Neuronal stem cell (in vitro differentiated cells): Measurements from ENCODE around the gene TMEM220.
"Not testable (repeated sequence)": the region's sequence is repeated elsewhere in the genome, so short reads cannot be mapped to it uniquely, and the experiment has no call there.

Experiments used
- DNase-seq: peaks from one replicate; pipeline ENCODE4 v3.0.0-alpha.2; 2013; ENCODE audit warnings: low spot score
- H2AFZ ChIP-seq: one replicate; pipeline ENCODE4 v1.6.1; 2013; ENCODE audit warnings: mild to moderate bottlenecking, low read length, inconsistent platforms
- H2AK5ac ChIP-seq: 2 replicates; pipeline ENCODE4 v1.6.1; 2013; ENCODE audit warnings: low read depth, mild to moderate bottlenecking, inconsistent platforms, low read length, moderate library complexity, mixed read lengths
- H2BK120ac ChIP-seq: 2 replicates; pipeline ENCODE4 v1.6.1; 2013; ENCODE audit warnings: low read depth, mild to moderate bottlenecking, inconsistent platforms, low read length, moderate library complexity, mixed read lengths
- H2BK12ac ChIP-seq: one replicate; pipeline ENCODE4 v1.6.1; 2013; ENCODE audit warnings: low read length, inconsistent platforms
- H2BK15ac ChIP-seq: 2 replicates; pipeline ENCODE4 v1.6.1; 2013; ENCODE audit warnings: mild to moderate bottlenecking, low read length, inconsistent platforms, mixed read lengths
- H2BK5ac ChIP-seq: one replicate; pipeline ENCODE4 v1.6.1; 2013; ENCODE audit warnings: inconsistent platforms, mild to moderate bottlenecking, low read length, moderate library complexity
- H3K14ac ChIP-seq: one replicate; pipeline ENCODE4 v1.6.1; 2013; ENCODE audit warnings: low read length, inconsistent platforms
- H3K18ac ChIP-seq: 2 replicates; pipeline ENCODE4 v1.6.1; 2013; ENCODE audit warnings: low read length, inconsistent platforms
- H3K23ac ChIP-seq: 2 replicates; pipeline ENCODE4 v1.6.1; 2013; ENCODE audit warnings: low read depth, mild to moderate bottlenecking, mixed read lengths, low read length, inconsistent platforms; ENCODE audit not compliant: poor library complexity
- H3K27ac ChIP-seq: replicated peaks from 3 replicates; pipeline ENCODE4 v1.5.1; 2013; ENCODE audit warnings: low read length, inconsistent platforms
- H3K27me3 ChIP-seq, 3 experiments: 2 replicates each; pipeline ENCODE4 v1.6.1; 2013; ENCODE audit warnings: low read length in 3 of 3, mild to moderate bottlenecking in 2 of 3, inconsistent platforms in 1 of 3, low read depth in 1 of 3, mixed read lengths in 1 of 3, moderate library complexity in 1 of 3; ENCODE audit not compliant: control insufficient read depth in 3 of 3, insufficient read depth in 3 of 3
- H3K36me3 ChIP-seq, 2 donors: replicated peaks in 1 of 2; 2 replicates each; pipeline ENCODE4 v1.6.1; 2013; ENCODE audit warnings: low read length in 2 of 2; ENCODE audit not compliant: control insufficient read depth in 2 of 2, insufficient read depth in 2 of 2
- H3K4ac ChIP-seq: 2 replicates; pipeline ENCODE4 v1.6.1; 2013; ENCODE audit warnings: inconsistent platforms, mild to moderate bottlenecking, low read length, moderate library complexity
- H3K4me1 ChIP-seq, 2 donors: 1 replicate in 1 of 2; 2 replicates in 1 of 2; pipeline ENCODE4 v1.6.1; 2013; ENCODE audit warnings: low read length in 2 of 2, low read depth in 1 of 2; ENCODE audit not compliant: control insufficient read depth in 2 of 2, insufficient read depth in 1 of 2
- H3K4me2 ChIP-seq: one replicate; pipeline ENCODE4 v1.6.1; 2013; ENCODE audit warnings: mild to moderate bottlenecking, low read length, inconsistent platforms; ENCODE audit not compliant: insufficient read depth, poor library complexity, severe bottlenecking
- H3K4me3 ChIP-seq, 2 donors: 2 replicates each; pipeline ENCODE4 v1.5.1; 2013; ENCODE audit warnings: low read length in 2 of 2, mild to moderate bottlenecking in 2 of 2, inconsistent platforms in 1 of 2, moderate library complexity in 1 of 2
- H3K79me1 ChIP-seq: one replicate; pipeline ENCODE4 v1.6.1; 2013; ENCODE audit warnings: low read depth, mild to moderate bottlenecking, inconsistent platforms, low read length, moderate library complexity
- H3K9ac ChIP-seq: one replicate; pipeline ENCODE4 v1.6.1; 2013; ENCODE audit warnings: mild to moderate bottlenecking, low read depth, low read length, inconsistent platforms; ENCODE audit not compliant: poor library complexity
- H3K9me3 ChIP-seq, 2 donors: replicated peaks in 1 of 2; 2 replicates each; pipeline versions ENCODE3 to v1.6.1; 2013; ENCODE audit warnings: low read length in 2 of 2, mild to moderate bottlenecking in 2 of 2, inconsistent platforms in 1 of 2, low read depth in 1 of 2, mixed read lengths in 1 of 2, moderate library complexity in 1 of 2; ENCODE audit not compliant: control insufficient read depth in 2 of 2, insufficient read depth in 1 of 2
- H4K8ac ChIP-seq: one replicate; pipeline ENCODE4 v1.6.1; 2013; ENCODE audit warnings: low read depth, mild to moderate bottlenecking, inconsistent platforms, low read length, moderate library complexity
- H4K91ac ChIP-seq: one replicate; pipeline ENCODE4 v1.6.1; 2013; ENCODE audit warnings: low read length, low read depth, mild to moderate bottlenecking, inconsistent platforms; ENCODE audit not compliant: poor library complexity
- WGBS, 2 donors: extraction: QIAGEN DNeasy Blood & Tissue Kit; methylation state at CpG; one replicate each; pipeline ENCODE4 v1.1.7; 2013; ENCODE audit warnings: missing lambda C conversion rate in 2 of 2, mixed read lengths in 1 of 2; ENCODE audit not compliant: insufficient read length in 2 of 2, insufficient replicate concordance in 1 of 2; ENCODE audit errors: extremely low coverage in 2 of 2; 5-methylcytosine and 5-hydroxymethylcytosine counted together

The TMEM220 gene

GRCh38 chr17:10731408-10731879, 1.6 kb upstream of the TMEM220 start:
- H2BK120ac ChIP-seq = no peak overlapping the region
- no peak overlapping the region for H2BK5ac ChIP-seq
- no CpG with 5 or more reads among the region's 6 CpGs for WGBS, 2 donors

GRCh38 chr17:10730247-10730646, 424 bp upstream of the TMEM220 start:
- peak overlapping the region; percentile 29 for H3K4me2 ChIP-seq
- DNase-seq, H3K4ac ChIP-seq, H3K27ac ChIP-seq, H3K23ac ChIP-seq, H3K4me1 ChIP-seq, H3K79me1 ChIP-seq, H2BK5ac ChIP-seq, H3K9me3 ChIP-seq, H2BK15ac ChIP-seq, H2BK120ac ChIP-seq, H3K36me3 ChIP-seq, H2AK5ac ChIP-seq, H3K4me3 ChIP-seq, H4K91ac ChIP-seq, H3K14ac ChIP-seq, H3K9ac ChIP-seq, H3K18ac ChIP-seq, H4K8ac ChIP-seq, H2BK12ac ChIP-seq: not testable (repeated sequence)
- peaks cover 0 to 11% (median 3%) of the 10 kb centered on the region in 3 experiments for H3K27me3 ChIP-seq
- peak overlapping the region; percentile 77 for H2AFZ ChIP-seq
- no CpG with 5 or more reads among the region's 15 CpGs for WGBS, 2 donors

More at GRCh38 chr17:10731408-10731879, 1.6 kb upstream of the TMEM220 start:
- Histone ChIP-seq H2BK12ac (no peak overlapping the region), H3K4ac (no peak overlapping the region), H3K4me2 (no peak overlapping the region), H3K79me1 (no peaks in the 10 kb centered on the region), H4K8ac (no peak overlapping the region), H3K36me3 (no peaks in the 10 kb centered on the region), H4K91ac (no peak overlapping the region), H3K27me3 (peaks cover 0 to 11% (median 3%) of the 10 kb centered on the region in 3 experiments), H3K23ac (no peak overlapping the region), H3K4me3 (no peak overlapping the region), H3K9me3 (no peaks in the 10 kb centered on the region), H3K4me1 (peaks cover 1 to 4% of the 10 kb centered on the region in 2 donors), H3K9ac (no peak overlapping the region), H3K18ac (no peak overlapping the region), H2BK15ac (no peak overlapping the region), H2AK5ac (no peak overlapping the region), H2AFZ (peak overlapping the region; percentile 75), H3K14ac (no peak overlapping the region), H3K27ac (no peak overlapping the region)
- DNase-seq = no peak

GRCh38 chr17:10728331-10728892, 1.4 kb downstream of the TMEM220 start:
- Histone ChIP-seq H3K23ac (no peak overlapping the region), H3K79me1 (no peaks in the 10 kb centered on the region), H3K4ac (no peak overlapping the region), H4K91ac (no peak overlapping the region), H4K8ac (no peak overlapping the region), H3K4me2 (no peak overlapping the region), H3K14ac (no peak overlapping the region), H3K36me3 (no peaks in the 10 kb centered on the region), H2BK15ac (no peak overlapping the region), H2AK5ac (no peak overlapping the region), H3K9me3 (no peaks in the 10 kb centered on the region), H3K27me3 (peaks cover 0 to 11% (median 3%) of the 10 kb centered on the region in 3 experiments), H3K27ac (no peak overlapping the region), H2BK12ac (no peak overlapping the region), H3K9ac (no peak overlapping the region), H3K18ac (no peak overlapping the region), H3K4me3 (no peak overlapping the region), H3K4me1 (peaks cover 1 to 4% of the 10 kb centered on the region in 2 donors), H2BK5ac (no peak overlapping the region), H2BK120ac (no peak overlapping the region), H2AFZ (no peak overlapping the region)
- DNase-seq = no peak
- WGBS, 2 donors = no CpG with 5 or more reads among the region's 10 CpGs

- no peak overlapping the region for H2BK5ac ChIP-seq
- H4K8ac ChIP-seq = no peak overlapping the region
- peaks cover 0 to 11% (median 3%) of the 10 kb centered on the region in 3 experiments for H3K27me3 ChIP-seq
- H3K36me3 ChIP-seq = no peaks in the 10 kb centered on the region
- DNase-seq = no peak
- no peak overlapping the region for H2BK12ac ChIP-seq
- H2AFZ ChIP-seq = no peak overlapping the region
- H3K4me2 ChIP-seq = no peak overlapping the region
- no peak overlapping the region for H3K23ac ChIP-seq
- H3K4ac ChIP-seq = no peak overlapping the region
- H3K4me1 ChIP-seq = peaks cover 0 to 4% of the 10 kb centered on the region in 2 donors
- no peak overlapping the region for H2BK15ac ChIP-seq
- no peak overlapping the region for H3K9ac ChIP-seq
- no peak overlapping the region for H2AK5ac ChIP-seq
- WGBS, 2 donors = no CpG with 5 or more reads among the region's 5 CpGs
- H3K79me1 ChIP-seq = no peaks in the 10 kb centered on the region
- H2BK120ac ChIP-seq = no peak overlapping the region
- H3K27ac ChIP-seq = no peak overlapping the region
- H3K14ac ChIP-seq = no peak overlapping the region
- H3K4me3 ChIP-seq = no peak overlapping the region
- H3K18ac ChIP-seq = no peak overlapping the region
- H3K9me3 ChIP-seq = no peaks in the 10 kb centered on the region
- no peak overlapping the region for H4K91ac ChIP-seq
Observed at GRCh38 chr17:10727192-10727591, 2.6 kb downstream of the TMEM220 start.
